HG02852 (cell line): Measurements from ENCODE around the gene CALCOCO1.
"Not testable (repeated sequence)": the region's sequence is repeated elsewhere in the genome, so short reads cannot be mapped to it uniquely, and the experiment has no call there.

Experiments used
- ATAC-seq: cut with Tn5 transposase; IDR thresholded peaks from one replicate; pipeline ENCODE4 v1.9.1; 2021; ENCODE audit warnings: mild to moderate bottlenecking, moderate library complexity; ENCODE audit not compliant: unreplicated experiment

Gene CALCOCO1

GRCh38 chr12:53727310-53728041 lies at the start of gene CALCOCO1:
Gene CALCOCO1, minus strand, starts transcription at chr12:53727452. Its CDS starts 2,210 bp downstream, at chr12:53725242.
- peak; percentile 97 for ATAC-seq

- no peak for ATAC-seq
Observed at GRCh38 chr12:53776872-53777271, 49.6 kb upstream of the CALCOCO1 start.

- no peak for ATAC-seq
Observed at GRCh38 chr12:53775478-53776145, 48.4 kb upstream of the CALCOCO1 start.

GRCh38 chr12:53770281-53770680 lies 43.0 kb upstream of the CALCOCO1 start:
- no peak for ATAC-seq

- no peak for ATAC-seq
Observed at GRCh38 chr12:53768976-53769375, 41.7 kb upstream of the CALCOCO1 start.

- no peak for ATAC-seq
Observed at GRCh38 chr12:53766881-53767280, 39.6 kb upstream of the CALCOCO1 start.

- no peak for ATAC-seq
Observed at GRCh38 chr12:53765891-53766290, 38.6 kb upstream of the CALCOCO1 start.

GRCh38 chr12:53764615-53765014 lies 37.4 kb upstream of the CALCOCO1 start:
- no peak for ATAC-seq

GRCh38 chr12:53762793-53763192 lies 35.5 kb upstream of the CALCOCO1 start:
- ATAC-seq = not testable (repeated sequence)

- ATAC-seq = no peak
Observed at GRCh38 chr12:53761306-53761705, 34.1 kb upstream of the CALCOCO1 start.

GRCh38 chr12:53759261-53759660 lies 32.0 kb upstream of the CALCOCO1 start:
- no peak for ATAC-seq

- no peak for ATAC-seq
Observed at GRCh38 chr12:53758730-53759103, 31.5 kb upstream of the CALCOCO1 start.

GRCh38 chr12:53758081-53758729 lies 31.0 kb upstream of the CALCOCO1 start:
- no peak for ATAC-seq

GRCh38 chr12:53757101-53757770 lies 30.0 kb upstream of the CALCOCO1 start:
- peak; percentile 52 for ATAC-seq

- ATAC-seq = no peak
Observed at GRCh38 chr12:53756300-53757100, 29.2 kb upstream of the CALCOCO1 start.

GRCh38 chr12:53755893-53756292 lies 28.6 kb upstream of the CALCOCO1 start:
- no peak for ATAC-seq

GRCh38 chr12:53755451-53755891 lies 28.2 kb upstream of the CALCOCO1 start:
- no peak for ATAC-seq

- ATAC-seq = no peak
Observed at GRCh38 chr12:53754633-53755264, 27.5 kb upstream of the CALCOCO1 start.

GRCh38 chr12:53754188-53754585 lies 26.9 kb upstream of the CALCOCO1 start:
- ATAC-seq = no peak

- no peak for ATAC-seq
Observed at GRCh38 chr12:53752621-53753020, 25.4 kb upstream of the CALCOCO1 start.
